GM21619 (cell line): ENCODE measurements around the gene C6orf47.
"Not testable (repeated sequence)": the region's sequence is repeated elsewhere in the genome, so short reads cannot be mapped to it uniquely, and the experiment has no call there.

Experiments used
- ATAC-seq: cut with Tn5 transposase; IDR thresholded peaks from one replicate; pipeline ENCODE4 v1.9.1; 2021; ENCODE audit not compliant: unreplicated experiment

Gene C6orf47, protein sequence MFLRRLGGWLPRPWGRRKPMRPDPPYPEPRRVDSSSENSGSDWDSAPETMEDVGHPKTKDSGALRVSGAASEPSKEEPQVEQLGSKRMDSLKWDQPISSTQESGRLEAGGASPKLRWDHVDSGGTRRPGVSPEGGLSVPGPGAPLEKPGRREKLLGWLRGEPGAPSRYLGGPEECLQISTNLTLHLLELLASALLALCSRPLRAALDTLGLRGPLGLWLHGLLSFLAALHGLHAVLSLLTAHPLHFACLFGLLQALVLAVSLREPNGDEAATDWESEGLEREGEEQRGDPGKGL

DNA sequence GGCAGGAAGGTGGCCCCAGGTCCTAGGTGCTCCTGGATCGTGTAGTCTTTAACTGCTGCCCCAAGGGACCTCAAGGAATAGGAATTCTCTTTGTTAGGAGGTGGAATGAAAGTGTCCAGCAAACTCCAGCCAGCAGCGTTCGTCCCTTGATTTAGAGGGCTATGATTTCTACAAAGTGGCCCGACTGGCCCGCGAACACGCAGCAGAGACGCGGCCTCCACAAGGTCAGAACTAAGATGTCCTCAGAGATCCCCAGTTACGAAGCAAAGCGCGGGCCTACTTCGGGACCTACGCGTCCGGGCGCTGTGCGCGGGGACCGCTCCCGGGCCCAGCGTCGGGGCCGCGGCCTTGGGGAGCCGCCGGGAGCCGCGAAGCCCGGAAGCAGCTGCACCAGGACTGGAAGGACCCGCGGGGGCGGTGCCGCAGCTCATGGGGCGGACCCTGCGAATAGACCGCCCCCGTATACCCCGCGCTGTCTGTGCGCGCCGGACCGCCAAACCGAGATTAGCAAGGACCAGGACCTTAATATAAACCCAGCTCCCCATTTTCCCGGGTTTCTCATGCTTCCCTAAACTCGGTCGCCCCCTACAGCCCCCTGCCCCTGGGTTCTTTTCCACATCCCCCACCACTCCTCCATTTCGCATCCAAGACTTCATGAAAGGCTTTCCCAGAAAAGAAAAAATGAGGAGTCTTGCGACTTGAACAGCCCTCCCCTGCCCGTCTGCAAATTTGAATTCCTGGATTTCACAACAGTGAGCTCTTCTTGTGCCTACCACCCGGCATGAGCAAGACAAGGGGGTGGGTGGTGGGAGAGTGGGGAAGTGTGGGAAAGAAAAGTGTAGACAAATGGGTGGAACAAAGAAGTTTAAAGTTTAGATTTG, at the start of gene C6orf47:
C6orf47 (minus strand) TSS at position 398 of the 881 bp plus-strand sequence. CDS start 831 bp downstream, outside the sequence.
- ATAC-seq = peak; percentile 41

DNA sequence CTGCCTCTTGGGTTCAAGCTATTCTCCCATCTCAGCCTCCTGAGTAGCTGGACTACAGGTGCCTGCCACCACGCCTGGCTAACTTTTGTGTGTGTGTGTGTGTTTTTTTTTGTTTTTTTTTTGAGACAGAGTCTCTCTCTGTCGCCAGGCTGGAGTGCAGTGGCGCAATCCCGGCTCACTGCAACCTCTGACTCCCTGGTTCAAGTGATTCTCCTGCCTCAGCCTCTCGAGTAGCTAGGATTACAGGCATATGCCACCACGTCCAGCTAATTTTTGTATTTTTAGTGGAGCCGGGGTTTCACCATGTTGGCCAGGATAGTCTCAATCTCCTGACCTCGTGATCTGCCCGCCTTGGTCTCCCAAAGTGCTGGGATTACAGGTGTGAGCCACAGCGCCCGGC, 48.6 kb upstream of the C6orf47 start:
- ATAC-seq = not testable (repeated sequence)

DNA sequence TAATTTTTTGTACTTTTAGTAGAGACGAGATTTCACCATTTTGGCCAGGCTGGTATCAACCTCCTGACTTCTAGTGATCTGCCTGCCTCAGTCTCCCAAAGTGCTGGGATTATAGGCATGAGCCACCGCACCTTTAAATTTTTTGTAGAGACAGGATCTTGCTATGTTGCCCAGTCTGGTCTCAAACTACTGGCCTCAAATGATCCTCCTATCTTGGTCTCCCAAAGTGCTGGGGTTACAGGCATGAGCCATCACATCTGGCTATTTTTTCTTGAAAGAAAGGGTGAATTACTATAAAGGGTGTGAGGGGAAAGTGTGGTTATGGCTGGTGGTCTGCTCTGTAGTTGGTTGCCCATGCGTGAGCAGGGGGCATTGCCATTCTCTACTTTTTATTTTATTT, 47.6 kb upstream of the C6orf47 start:
- ATAC-seq = no peak

DNA sequence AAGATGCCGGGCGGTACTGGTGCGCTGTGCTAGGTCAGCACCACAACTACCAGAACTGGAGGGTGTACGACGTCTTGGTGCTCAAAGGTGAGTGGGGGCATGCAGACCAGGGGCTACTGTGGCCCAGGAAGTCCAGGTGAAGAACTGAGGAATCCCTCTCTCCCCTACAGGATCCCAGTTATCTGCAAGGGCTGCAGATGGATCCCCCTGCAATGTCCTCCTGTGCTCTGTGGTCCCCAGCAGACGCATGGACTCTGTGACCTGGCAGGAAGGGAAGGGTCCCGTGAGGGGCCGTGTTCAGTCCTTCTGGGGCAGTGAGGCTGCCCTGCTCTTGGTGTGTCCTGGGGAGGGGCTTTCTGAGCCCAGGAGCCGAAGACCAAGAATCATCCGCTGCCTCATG, 47.1 kb upstream of the C6orf47 start:
- ATAC-seq = no peak

DNA sequence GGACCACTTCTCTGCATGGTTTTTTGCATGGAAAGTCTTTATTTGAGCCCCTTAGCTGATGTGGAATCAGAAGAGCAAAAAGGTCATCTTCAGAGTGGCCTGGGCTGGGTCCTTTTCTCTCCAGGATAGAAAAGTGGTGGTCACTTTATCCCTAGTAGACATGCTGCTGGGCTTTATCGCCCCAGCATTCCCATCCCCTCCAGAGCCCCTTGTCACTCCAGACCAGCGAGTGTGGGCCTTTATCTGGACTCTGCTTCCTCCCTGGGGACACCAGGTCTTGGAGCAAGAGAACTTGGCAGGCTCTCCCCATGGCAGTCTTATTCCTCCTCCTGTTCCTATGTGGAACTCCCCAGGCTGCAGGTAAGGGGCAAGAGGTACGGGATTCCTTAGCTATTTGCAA, 46.0 kb upstream of the C6orf47 start, which contains the start of gene LY6G6F:
LY6G6F (plus strand) TSS at position 268 of the 400 bp plus-strand sequence; CDS start at position 309, 41 bp downstream.
- ATAC-seq = no peak

DNA sequence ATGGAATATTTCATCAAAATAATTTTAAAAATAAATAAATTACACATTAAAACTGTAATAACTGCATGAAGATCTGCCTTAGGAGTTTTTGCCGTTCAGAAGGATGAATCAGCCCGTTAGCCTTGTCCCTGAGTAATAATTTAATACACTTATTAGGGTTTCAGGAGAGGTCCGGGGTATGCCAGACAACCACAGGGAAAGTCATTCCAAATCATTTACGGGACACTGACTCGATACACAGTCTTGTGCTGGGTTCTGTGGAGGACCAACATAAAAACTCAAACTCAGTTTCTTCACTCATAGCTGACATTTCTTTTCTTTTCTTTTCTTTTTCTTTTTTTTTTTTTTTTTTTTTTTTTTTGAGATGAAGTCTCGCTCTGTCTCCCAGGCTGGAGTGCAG, 45.4 kb upstream of the C6orf47 start:
- ATAC-seq = no peak

DNA sequence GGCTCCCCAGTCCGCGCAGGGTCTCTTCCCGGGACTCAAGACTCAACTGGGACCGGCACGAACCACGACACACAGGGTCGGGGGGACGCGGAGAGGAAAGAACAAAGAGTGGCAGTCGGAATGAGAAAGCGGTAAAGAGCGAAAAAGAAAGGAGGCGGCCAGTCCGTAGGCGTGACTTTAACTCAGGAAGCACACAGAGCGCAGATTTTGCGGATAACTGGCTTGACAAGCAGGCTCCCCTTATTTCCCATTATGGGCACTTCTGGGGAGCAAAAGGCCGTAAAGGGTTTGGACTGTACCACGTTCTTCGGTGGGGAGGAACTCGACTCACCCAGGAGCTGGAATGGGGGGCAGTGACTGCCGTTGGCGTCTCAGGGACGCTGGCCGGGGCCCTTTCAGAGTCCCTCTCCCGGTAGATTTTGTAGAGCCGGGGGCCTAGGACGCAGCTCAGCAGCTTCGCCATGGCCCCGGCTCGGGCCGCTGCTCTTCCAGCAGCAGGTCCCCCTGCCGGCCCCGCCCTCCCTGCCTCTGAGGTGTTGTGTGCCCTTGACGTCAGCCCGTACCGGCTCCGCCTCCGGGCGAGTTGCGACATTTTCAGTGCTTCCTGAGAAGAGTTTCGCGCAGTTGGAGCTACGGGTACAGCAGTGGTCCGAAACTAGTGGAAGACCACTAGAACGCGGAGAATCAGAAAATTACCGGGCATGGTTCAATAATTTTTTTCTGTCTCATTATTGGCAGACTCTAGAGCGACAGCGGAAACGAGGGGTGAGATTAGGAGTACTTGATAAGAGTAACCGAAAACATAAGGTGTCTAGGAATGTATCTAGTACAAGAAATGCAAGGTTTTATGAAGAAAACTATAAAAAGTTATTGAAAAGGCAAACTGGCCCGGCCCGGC, 42.5 kb upstream of the C6orf47 start, which contains the start of gene ABHD16A:
ABHD16A (minus strand) TSS at position 506 of the 898 bp plus-strand sequence; CDS start at position 463, 43 bp downstream.
- peak; percentile 70 for ATAC-seq

DNA sequence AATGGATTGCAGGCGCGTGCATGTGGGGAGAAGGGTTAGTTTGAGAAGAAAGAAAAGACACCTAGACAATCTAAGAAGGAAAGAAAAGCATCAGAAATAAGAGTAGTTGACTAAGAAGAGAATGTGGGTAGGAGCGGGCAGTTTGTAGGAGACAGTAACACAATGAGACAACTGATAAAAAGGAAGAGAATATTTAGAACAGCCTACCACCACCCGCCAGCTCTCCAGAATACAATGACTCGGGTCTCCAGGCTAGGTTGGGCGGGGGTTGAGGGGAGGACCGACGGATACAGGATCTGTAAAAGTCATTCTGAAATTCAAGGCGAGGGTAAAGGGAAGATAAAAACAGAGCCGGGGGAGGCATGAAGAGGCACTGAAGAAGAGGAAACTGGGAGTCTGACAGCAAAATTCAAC, 41.8 kb upstream of the C6orf47 start:
- no peak for ATAC-seq

DNA sequence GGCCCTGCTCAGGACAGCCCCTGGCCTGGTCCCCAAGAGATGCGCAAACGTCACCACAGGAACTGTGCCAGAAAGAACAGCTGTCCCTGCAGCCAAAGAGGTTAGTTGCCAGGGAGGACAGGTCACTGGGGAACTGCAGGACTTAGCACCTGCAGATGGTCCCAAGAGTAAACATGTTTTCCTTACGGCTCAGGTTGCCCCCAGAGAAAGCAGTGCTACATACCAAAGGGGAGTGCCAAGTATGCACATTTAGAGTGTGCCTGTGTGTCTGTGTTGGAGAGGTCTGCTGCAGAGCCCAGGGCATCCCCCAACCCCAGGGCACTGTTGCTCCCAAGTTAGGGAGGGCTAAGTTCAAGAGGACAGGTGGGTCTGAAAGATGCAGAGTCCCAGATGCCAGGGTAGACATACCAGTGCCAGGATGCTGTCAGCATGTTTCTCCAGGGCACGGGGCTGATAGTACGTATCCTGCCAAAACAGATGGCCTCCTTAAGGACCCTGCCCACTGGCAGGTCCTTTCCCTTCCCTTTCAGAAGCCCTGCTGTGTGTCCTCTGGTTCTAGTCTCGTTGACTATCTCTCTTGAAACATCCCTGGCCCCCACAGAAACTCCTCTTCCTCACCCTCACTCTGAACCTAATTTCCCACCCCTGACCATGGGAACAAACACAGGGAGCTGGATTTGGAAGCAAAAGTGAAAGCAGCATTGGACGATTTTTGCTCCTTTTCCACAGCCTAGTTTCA, 41.3 kb upstream of the C6orf47 start:
- no peak for ATAC-seq

DNA sequence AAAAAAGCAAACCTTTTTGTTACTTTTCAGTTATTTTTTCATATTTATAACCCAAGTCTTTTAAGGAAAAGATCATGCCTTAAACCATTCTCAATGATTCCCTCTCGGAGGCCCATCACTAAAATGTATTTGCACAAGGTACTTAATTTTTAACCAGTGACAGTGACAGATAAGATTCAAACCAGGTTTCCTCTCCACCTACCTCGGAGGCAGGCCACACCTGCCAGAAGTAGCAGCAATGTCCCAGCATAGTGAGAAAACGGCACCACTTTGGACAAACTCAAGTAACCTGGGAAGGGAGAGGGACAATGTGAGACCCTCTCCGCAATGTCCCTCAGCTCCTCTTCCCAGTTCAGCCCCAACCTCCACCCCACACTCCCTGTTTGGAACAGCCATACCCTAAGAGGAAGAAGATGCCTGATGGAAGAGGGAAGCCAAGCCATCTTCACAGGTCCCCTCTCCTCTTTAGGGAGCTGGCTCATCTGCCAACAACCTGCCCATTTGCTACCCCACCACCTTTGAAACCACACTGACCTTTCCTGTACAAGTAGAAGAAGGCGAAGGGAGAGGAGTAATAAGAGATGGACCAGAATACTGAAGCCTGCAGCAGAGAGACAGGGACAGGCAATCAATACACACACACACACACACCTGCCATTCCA, 40.3 kb upstream of the C6orf47 start:
- ATAC-seq = no peak

DNA sequence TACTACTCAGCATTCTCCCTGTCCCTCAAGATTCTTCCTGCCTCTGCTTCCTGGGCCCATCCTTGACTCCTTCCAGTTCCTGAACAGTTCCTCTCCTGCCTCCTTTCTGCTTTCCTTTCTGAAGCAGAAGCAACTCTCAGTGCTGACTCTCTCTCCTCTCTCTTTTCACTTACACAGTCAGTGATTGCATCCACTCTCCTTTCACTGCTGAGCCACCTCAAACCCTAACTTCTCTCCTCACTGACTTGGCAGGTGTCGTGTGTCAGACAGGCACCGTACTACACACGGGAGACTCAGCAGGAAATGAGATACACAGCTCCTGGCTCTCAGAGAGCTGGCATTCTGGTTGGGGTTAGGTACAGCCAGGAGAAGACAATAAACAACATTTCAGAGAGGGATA, 37.0 kb upstream of the C6orf47 start:
- no peak for ATAC-seq

DNA sequence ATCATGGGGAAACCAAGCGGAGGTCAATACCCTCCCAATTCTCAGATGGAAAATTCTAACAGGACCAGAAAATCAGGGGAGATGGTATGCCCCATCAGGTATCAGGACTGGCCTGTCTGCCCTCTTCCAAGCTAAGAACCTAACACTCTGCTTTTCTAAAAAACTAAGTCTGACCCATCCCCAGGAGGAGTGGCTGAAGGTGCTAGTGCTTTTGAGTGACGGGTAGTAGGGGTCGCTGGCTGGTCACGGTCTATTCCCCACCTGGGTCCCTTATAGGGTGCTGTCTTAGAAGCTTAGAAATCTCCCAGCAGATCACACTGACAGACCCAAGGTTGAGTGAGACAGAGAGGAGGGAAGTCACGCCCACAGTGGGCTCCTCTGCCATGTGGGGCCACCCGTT, 33.0 kb upstream of the C6orf47 start:
- ATAC-seq = no peak

DNA sequence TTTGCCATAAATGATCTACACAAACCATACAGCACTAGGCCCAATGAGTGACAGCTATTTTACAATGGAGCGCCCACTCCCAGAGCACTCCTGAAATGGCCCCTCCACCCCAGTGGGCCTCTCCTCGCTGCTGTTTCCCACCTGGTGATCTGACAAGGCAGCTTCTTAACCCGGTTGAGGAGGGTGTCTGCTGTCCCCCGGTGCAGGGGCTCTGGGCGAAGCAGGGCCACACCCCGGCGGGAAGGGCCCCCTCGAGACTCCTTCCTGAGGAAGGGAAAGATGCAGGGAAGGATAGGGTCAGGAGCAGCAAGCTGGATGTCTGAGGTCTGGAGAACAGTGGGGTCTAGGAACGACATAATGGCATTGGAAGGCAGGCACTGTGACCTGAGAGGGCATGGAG, 32.3 kb upstream of the C6orf47 start:
- ATAC-seq = no peak

DNA sequence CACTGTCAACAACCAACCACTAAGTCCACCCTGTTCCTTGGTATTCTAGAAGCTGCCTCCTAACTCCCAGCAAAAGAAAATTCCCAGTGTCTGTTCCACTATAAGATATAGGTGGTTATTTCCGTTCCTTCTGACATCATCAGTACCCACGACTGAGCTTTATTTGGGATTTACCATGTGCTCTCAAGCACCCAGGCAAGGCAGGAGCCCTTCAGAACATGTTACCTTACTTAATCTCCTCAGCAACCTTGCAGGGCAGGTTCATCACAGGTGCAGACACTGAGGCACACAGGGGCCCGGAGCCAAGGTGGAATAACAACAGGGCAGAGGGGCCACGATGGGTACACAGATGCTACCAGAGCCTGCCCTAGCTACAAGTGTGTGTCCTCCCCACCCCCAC, 31.8 kb upstream of the C6orf47 start:
- ATAC-seq = no peak

DNA sequence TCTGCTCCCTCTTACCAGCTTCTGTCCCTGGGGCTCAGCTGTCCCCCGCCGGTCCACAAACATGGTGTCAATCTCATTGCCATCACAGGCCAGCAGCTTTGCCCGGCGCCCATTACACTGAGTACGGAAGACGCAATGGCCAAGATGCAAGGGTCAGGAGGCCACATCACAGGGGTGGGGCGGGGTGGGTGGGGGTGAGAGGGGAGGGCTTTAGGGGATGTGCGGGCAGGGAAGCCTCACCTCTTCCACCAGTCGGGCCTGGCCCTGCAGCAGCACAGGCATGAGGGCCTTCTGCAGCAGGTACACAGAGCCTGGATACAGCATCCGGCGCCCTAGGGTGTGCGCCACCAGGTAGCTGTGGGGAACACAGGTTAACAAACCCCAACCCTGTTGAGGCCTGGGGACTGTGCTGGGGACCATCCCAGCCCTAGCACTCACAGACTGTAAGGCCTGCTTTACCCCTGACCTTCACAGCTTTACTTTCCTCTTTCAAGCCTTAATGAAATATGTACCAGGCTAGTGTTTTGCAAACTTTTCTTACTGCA, 31.1 kb upstream of the C6orf47 start:
- ATAC-seq = no peak

DNA sequence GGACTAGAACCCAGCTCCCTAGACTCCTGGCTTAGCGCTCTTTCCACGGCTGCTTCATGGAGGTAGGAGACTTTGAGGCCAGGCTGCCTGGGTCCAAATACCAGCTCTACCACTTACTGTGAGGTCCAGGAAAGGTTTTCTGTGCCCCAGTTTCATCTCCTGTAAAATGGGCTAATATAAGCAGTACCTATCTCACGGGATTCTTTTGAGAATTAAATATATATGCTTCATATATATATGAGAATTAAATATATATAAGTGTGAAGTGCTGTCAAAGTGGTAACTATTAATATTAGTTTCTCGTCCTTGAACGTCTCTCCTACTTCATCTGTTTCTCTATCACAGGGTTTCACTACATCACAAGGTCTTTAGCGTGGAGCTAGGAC, 30.5 kb upstream of the C6orf47 start:
- ATAC-seq = no peak

DNA sequence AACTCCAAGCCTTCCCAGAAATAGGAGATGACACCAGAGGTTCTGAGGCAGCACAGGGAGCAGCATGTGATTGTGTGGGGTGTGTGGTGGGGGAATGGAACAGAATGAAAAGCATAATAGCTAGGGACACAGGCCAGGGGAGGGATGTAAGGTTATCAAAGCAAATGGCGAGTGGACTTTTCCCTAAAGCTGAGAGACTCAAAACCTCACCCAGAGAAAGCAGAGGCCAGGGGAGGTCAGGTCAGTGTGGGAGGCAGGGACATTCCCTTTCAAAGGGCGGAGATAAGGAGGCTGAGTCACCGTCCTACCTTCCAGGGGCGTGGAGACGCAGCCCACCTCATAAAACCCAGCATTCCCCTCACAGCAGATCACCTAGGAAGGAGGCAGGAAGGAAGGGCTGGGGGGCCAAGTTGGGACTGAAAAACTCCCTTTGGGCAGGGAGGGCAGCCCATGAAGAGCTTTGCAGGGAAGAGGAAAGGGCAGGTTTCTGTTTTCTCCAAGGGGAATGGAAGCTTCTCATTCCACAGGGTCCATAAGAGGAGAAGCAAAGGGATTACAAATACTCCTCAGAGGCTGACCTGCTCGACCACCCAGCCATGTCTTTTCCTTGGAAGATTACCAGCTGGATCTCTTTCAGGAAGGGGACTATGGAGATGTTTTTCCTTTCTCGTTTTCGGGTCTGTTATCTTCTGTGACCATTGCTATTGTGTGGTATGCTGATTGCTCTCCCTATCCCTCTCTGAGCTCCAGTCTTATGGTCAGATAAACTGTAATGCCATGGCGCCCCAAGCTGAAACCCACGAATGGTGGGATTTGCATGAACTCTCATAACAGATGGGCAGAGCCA, 29.9 kb upstream of the C6orf47 start:
- no peak for ATAC-seq

DNA sequence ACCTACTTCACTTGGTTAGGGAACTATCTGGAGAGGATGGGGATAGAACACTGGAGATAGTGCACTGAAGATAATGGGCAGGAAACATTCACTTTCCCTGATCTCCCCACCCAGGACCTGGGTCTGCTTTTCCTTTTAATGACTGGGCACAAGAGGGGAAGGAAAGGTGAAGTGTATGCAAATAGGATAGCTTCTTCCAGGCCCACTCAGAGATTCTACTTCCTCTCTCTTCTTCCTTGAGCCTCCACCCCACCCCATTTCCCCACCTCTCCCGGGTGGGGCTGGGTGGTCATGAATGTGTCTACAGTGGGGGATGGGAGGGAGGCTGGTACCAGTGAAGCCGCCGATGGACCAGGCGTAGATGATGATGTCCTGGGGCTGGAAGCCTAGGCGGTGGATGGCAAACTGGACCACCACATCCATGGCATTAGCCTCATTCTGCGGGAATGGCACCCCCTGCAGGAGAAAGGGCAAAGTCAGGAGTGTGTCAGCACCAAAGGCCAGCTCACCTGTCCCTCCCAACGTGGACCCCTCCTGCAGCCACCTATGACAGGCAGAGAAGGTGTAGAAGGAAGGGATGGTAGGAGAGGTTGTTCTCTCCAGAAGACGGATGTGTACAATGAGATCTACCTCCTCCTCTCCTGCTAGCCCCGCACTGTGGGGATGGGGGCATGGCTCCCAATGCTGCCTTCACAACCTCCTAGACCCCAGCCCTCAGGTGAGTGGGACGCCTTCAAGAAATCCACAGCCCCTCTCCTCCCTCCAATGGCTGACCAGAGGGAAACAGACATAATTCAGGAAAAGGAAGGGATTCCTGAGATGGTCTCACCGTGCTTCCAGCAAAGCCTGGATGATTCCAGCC, 28.9 kb upstream of the C6orf47 start:
- no peak for ATAC-seq
